GM12891 (cell line): ENCODE measurements around the gene IL1F10.

Experiments used
- POLR2A ChIP-seq: IDR thresholded peaks from 2 replicates; pipeline ENCODE4 v1.6.1; 2011; ENCODE audit warnings: low read depth, low read length, control low read depth
- POLR2AphosphoS5 ChIP-seq: IDR thresholded peaks from 2 replicates; pipeline ENCODE4 v1.6.1; 2011; ENCODE audit warnings: low read depth, low read length, control low read depth
- SPI1 ChIP-seq: IDR thresholded peaks from 2 replicates; pipeline ENCODE4 v1.6.1; 2011; ENCODE audit warnings: low read depth, low read length, control low read depth

- no peak for TF ChIP-seq SPI1
- no peak for TF ChIP-seq POLR2A
- no peak for TF ChIP-seq POLR2AphosphoS5
These were observed 37.4 kb downstream of the IL1F10 start for GRCh38 chr2:113105047-113105785.
